ENCODE results near the gene FHDC1. TPM values are rescaled to one million over a fixed set of nuclear protein-coding genes. Genes with fewer than 3 reads are reported as not detected.
A peak's percentile ranks its signal among the peaks of the same experiment; 100 is the strongest.

FHDC1 gene
- total and polyA plus RNA-seq, 10 of the 15 experiments (the other 5 are each of a cell fraction or from before 2014, with no cell fraction given), result 0.04 to 0.12 (median 0.06) TPM; not detected in 3

DNA sequence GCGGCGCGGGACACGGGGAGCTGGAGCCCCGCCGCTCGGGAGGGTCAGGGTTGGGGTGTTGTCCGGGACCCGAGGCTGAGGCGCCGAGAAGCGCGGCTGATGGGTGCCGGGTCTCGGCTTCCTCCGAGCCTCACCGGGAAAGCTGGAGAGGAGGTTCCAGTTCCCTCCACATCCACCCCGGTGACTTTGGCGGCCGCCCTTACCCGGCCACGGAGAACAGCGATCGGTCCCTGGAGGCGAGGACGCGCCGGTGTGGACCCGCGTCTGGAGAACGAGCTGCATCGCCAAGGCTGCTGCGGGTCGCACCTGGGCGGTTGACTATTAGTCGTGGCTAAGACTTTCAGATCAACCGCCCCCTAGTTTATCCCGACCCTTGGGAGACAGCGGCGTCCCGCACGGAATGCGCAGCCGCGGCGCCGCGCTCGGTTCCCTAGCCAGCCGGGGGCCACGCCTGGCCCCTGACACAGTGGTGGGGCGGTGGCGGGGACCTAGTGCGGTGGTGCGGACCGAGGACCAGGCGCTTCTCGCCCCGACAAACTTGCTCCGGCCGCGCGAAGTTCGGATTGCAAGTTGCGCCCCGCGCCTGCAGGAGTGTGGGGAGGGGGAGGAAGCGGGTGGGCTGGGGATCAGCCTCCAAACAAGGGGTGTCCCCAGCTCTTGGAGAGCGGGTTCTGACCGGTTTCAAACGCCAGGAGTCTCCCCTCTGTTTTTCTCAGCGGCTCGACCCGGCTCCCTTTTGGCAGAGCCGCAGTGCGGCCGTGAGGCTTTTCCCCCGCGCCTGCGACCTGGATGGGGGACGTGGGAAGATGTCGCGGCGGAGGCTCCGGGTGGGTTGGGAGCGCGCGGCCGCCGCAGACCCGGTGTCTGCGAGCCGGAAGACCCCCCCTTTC, 568 bp downstream of the FHDC1 start:
- Histone ChIP-seq H3K9me3 (replicated peaks; ENCODE audit: control insufficient read depth, insufficient read depth, low read length) (no peaks in the 10 kb centered on the region; the same call in 2 of the 3 replicates), H4K20me1 (ENCODE audit: control insufficient read depth, insufficient read depth) (0 out of 2 replicates have a peak, but pooled peaks cover 3% of the 10 kb centered on the region), H3K9ac (ENCODE audit: control insufficient read depth, insufficient read depth, low read length) (no peak overlapping the region; the same call in 1 of the 2 replicates), H3K4me3 (peak overlapping the region; percentile 74), H3K36me3 (ENCODE audit: control insufficient read depth in 2 of 2, insufficient read depth in 2 of 2, low read length in 1 of 2) (no peaks in the 10 kb centered on the region), H3K4me2 (ENCODE audit: control insufficient read depth, insufficient read depth) (peak overlapping the region; percentile 94), H3K27ac (ENCODE audit: control insufficient read depth, insufficient read depth) (no peak overlapping the region), H3K79me2 (ENCODE audit: control insufficient read depth, insufficient read depth, low read length) (no peaks in the 10 kb centered on the region), H3K27me3 (replicated peaks in 1 of 2; ENCODE audit: control insufficient read depth in 2 of 2, insufficient read depth in 2 of 2, low read length in 1 of 2) (peaks cover 11 to 20% of the 10 kb centered on the region in 2 experiments), H2AFZ (ENCODE audit: control insufficient read depth, low read depth, low read length) (no peak overlapping the region; the same call in 1 of the 2 replicates), H3K4me1 (ENCODE audit: control insufficient read depth, insufficient read depth, low read length) (peaks cover 10% of the 10 kb centered on the region)
- ChIA-PET RAD21 (ENCODE audit: unreplicated experiment) (no interaction called here), CTCF (no interaction called here), SMC1A (ENCODE audit: uncharacterized antibody, unreplicated experiment) (no interaction called here), POLR2A (no interaction called here)
- BruUV-seq (replicated peaks), result no TSS peak
- intact Hi-C loops (cut with micrococcal nuclease; ENCODE audit: unreplicated experiment), result no loop called here
- in situ Hi-C loops (cut with MboI), result no loop called here
- 1% methylated on average over 62 of the region's 93 CpGs for WGBS (ENCODE audit: insufficient coverage, insufficient replicate concordance, low lambda C conversion rate, missing lambda C conversion rate)
- ATAC-seq (peak; percentile 60), DNase-seq (ENCODE audit: low read depth, low spot score) (no peak), FAIRE-seq (no peak)
- TF ChIP-seq, protein P1, sequence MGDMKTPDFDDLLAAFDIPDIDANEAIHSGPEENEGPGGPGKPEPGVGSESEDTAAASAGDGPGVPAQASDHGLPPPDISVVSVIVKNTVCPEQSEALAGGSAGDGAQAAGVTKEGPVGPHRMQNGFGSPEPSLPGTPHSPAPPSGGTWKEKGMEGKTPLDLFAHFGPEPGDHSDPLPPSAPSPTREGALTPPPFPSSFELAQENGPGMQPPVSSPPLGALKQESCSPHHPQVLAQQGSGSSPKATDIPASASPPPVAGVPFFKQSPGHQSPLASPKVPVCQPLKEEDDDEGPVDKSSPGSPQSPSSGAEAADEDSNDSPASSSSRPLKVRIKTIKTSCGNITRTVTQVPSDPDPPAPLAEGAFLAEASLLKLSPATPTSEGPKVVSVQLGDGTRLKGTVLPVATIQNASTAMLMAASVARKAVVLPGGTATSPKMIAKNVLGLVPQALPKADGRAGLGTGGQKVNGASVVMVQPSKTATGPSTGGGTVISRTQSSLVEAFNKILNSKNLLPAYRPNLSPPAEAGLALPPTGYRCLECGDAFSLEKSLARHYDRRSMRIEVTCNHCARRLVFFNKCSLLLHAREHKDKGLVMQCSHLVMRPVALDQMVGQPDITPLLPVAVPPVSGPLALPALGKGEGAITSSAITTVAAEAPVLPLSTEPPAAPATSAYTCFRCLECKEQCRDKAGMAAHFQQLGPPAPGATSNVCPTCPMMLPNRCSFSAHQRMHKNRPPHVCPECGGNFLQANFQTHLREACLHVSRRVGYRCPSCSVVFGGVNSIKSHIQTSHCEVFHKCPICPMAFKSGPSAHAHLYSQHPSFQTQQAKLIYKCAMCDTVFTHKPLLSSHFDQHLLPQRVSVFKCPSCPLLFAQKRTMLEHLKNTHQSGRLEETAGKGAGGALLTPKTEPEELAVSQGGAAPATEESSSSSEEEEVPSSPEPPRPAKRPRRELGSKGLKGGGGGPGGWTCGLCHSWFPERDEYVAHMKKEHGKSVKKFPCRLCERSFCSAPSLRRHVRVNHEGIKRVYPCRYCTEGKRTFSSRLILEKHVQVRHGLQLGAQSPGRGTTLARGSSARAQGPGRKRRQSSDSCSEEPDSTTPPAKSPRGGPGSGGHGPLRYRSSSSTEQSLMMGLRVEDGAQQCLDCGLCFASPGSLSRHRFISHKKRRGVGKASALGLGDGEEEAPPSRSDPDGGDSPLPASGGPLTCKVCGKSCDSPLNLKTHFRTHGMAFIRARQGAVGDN (IDR thresholded peaks at IDR 0.05), result no peak
- TF ChIP-seq STAT1 (conservative IDR thresholded peaks at IDR 0.05), result no peak
- TF ChIP-seq BMI1 (IDR thresholded peaks at IDR 0.05; ENCODE audit: borderline replicate concordance), result 0 out of 2 replicates have a peak, but pooled peaks have one; percentile 25
- TF ChIP-seq, protein P2, sequence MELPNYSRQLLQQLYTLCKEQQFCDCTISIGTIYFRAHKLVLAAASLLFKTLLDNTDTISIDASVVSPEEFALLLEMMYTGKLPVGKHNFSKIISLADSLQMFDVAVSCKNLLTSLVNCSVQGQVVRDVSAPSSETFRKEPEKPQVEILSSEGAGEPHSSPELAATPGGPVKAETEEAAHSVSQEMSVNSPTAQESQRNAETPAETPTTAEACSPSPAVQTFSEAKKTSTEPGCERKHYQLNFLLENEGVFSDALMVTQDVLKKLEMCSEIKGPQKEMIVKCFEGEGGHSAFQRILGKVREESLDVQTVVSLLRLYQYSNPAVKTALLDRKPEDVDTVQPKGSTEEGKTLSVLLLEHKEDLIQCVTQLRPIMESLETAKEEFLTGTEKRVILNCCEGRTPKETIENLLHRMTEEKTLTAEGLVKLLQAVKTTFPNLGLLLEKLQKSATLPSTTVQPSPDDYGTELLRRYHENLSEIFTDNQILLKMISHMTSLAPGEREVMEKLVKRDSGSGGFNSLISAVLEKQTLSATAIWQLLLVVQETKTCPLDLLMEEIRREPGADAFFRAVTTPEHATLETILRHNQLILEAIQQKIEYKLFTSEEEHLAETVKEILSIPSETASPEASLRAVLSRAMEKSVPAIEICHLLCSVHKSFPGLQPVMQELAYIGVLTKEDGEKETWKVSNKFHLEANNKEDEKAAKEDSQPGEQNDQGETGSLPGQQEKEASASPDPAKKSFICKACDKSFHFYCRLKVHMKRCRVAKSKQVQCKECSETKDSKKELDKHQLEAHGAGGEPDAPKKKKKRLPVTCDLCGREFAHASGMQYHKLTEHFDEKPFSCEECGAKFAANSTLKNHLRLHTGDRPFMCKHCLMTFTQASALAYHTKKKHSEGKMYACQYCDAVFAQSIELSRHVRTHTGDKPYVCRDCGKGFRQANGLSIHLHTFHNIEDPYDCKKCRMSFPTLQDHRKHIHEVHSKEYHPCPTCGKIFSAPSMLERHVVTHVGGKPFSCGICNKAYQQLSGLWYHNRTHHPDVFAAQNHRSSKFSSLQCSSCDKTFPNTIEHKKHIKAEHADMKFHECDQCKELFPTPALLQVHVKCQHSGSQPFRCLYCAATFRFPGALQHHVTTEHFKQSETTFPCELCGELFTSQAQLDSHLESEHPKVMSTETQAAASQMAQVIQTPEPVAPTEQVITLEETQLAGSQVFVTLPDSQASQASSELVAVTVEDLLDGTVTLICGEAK (IDR thresholded peaks at IDR 0.05; ENCODE audit: borderline replicate concordance), result no peak
- TF ChIP-seq ZNF24 (IDR thresholded peaks at IDR 0.05), result no peak
